GM12878 (cell line): ENCODE data around the gene SPRED3. TPM values are rescaled to one million over a fixed set of nuclear protein-coding genes. Genes with fewer than 3 reads are reported as not detected.
A peak's percentile ranks its signal among the peaks of the same experiment; 100 is the strongest.

Experiments used
- ATAC-seq: fragments of 200-7000 bp; cut with Tn5 transposase; 3 replicates; pipeline ENCODE4 v1.9.1; 2020; ENCODE audit warnings: mild to moderate bottlenecking, moderate library complexity
- BruUV-seq: library from RNA; stranded (reverse); fragments of 400-500 nt; replicated peaks from 2 replicates; lab custom pipeline; 2021; lab: Mats Ljungman, UMichigan
- CTCF ChIA-PET: fragments of 300-600 bp; sonication (Branson Sonifier 250); formaldehyde crosslinking; extraction: SDS; loops from one replicate; lab custom pipeline; 2021; ENCODE audit warnings: inconsistent platforms; lab: Yijun Ruan, JAX
- POLR2A ChIA-PET: fragments of 350-600 bp; formaldehyde crosslinking; extraction: SDS; loops from one replicate; lab custom pipeline; 2021; ENCODE audit warnings: inconsistent platforms; lab: Charles Lee
- RAD21 ChIA-PET: fragments of 300-600 bp; sonication (Branson Sonifier 250); formaldehyde crosslinking; loops from one replicate; lab custom pipeline; 2023; ENCODE audit warnings: antibody characterized with exemption; ENCODE audit not compliant: unreplicated experiment; lab: Charles Lee
- SMC1A ChIA-PET: fragments of 300-600 bp; sonication (Branson Sonifier 250); formaldehyde crosslinking; loops from one replicate; lab custom pipeline; 2023; ENCODE audit not compliant: unreplicated experiment, uncharacterized antibody; lab: Charles Lee
- DNase-seq: peaks from one replicate; pipeline ENCODE4 v3.0.0-alpha.2; 2011; ENCODE audit warnings: low read depth, low spot score
- FAIRE-seq: peaks from 3 replicates; lab custom pipeline; 2011; peaks lifted over from hg19 to GRCh38; lab: Jason Lieb, UNC
- H2AFZ ChIP-seq: 2 replicates; pipeline ENCODE4 v1.6.0; 2011; ENCODE audit warnings: low read depth, low read length, control low read depth; ENCODE audit not compliant: control insufficient read depth
- H3K27ac ChIP-seq: 2 replicates; pipeline ENCODE4 v1.5.1; 2011; ENCODE audit warnings: control low read depth; ENCODE audit not compliant: control insufficient read depth, insufficient read depth
- H3K27me3 ChIP-seq, 2 experiments: replicated peaks in 1 of 2; 2 replicates each; pipeline versions ENCODE4 v1.6.0 to v1.6.1; 2011; ENCODE audit warnings: low read length in 1 of 2; ENCODE audit not compliant: control insufficient read depth in 2 of 2, insufficient read depth in 2 of 2
- H3K36me3 ChIP-seq, 2 experiments: 2 replicates each; pipeline ENCODE4 v1.5.1; 2011; ENCODE audit warnings: low read length in 1 of 2; ENCODE audit not compliant: control insufficient read depth in 2 of 2, insufficient read depth in 2 of 2
- H3K4me1 ChIP-seq: 2 replicates; pipeline ENCODE4 v1.6.1; 2011; ENCODE audit warnings: mild to moderate bottlenecking, low read length, moderate library complexity, mixed read lengths; ENCODE audit not compliant: control insufficient read depth, insufficient read depth
- H3K4me2 ChIP-seq: 2 replicates; pipeline ENCODE4 v1.6.0; 2011; ENCODE audit warnings: control low read depth; ENCODE audit not compliant: control insufficient read depth, insufficient read depth
- H3K4me3 ChIP-seq: fragments of 200-600 bp; sonication (generic); 2 replicates; pipeline ENCODE4 v1.5.1; 2016
- H3K79me2 ChIP-seq: 2 replicates; pipeline ENCODE4 v1.6.0; 2011; ENCODE audit warnings: low read length; ENCODE audit not compliant: control insufficient read depth, insufficient read depth
- H3K9ac ChIP-seq: 2 replicates; pipeline ENCODE4 v1.8.0; 2011; ENCODE audit warnings: low read length, control low read depth, mixed read lengths; ENCODE audit not compliant: control insufficient read depth, insufficient read depth
- H3K9me3 ChIP-seq: replicated peaks from 3 replicates; pipeline ENCODE4 v1.5.1; 2011; ENCODE audit warnings: mild to moderate bottlenecking, low read length; ENCODE audit not compliant: control insufficient read depth, insufficient read depth
- H4K20me1 ChIP-seq: 2 replicates; pipeline ENCODE4 v1.6.0; 2011; ENCODE audit not compliant: control insufficient read depth, insufficient read depth
- BMI1 ChIP-seq: fragments of 450-650 bp; IDR thresholded peaks from 2 replicates; pipeline ENCODE4 v1.6.1; 2016; ENCODE audit warnings: mild to moderate bottlenecking, moderate library complexity, borderline replicate concordance
- CBX5 ChIP-seq: sonication (generic); IDR thresholded peaks from 2 replicates; pipeline ENCODE4 v1.6.1; 2016; ENCODE audit warnings: low read depth, moderate library complexity, mild to moderate bottlenecking, inconsistent platforms
- CREM ChIP-seq: IDR thresholded peaks from 2 replicates; pipeline ENCODE4 v1.6.1; 2014; ENCODE audit warnings: antibody characterized with exemption, low read depth
- CTCF ChIP-seq, 3 experiments: IDR thresholded peaks in 2 of 3; conservative IDR thresholded peaks in 1 of 3; 2 replicates each; pipeline ENCODE4 v1.5.1; 2011; ENCODE audit warnings: low read depth in 3 of 3, low read length in 3 of 3, mild to moderate bottlenecking in 3 of 3, control low read depth in 2 of 3, moderate library complexity in 2 of 3, inconsistent platforms in 1 of 3, mixed read lengths in 1 of 3; ENCODE audit not compliant: control insufficient read depth in 2 of 3, insufficient read depth in 1 of 3; ENCODE audit errors: extremely low read depth in 1 of 3
- EGR1 ChIP-seq, 2 experiments: IDR thresholded peaks; 1 replicate in 1 of 2; 2 replicates in 1 of 2; pipeline ENCODE4 v1.6.1; 2011 to 2012; ENCODE audit warnings: low read depth in 2 of 2, low read length in 2 of 2, borderline replicate concordance in 1 of 2, mild to moderate bottlenecking in 1 of 2, moderate library complexity in 1 of 2
- HCFC1 ChIP-seq: fragments of 150-350 bp; IDR thresholded peaks from 2 replicates; pipeline ENCODE4 v1.6.1; 2014; ENCODE audit warnings: low read length
- IRF3 ChIP-seq: fragments of 450-650 bp; IDR thresholded peaks from 2 replicates; pipeline ENCODE4 v1.6.1; 2014; ENCODE audit warnings: mild to moderate bottlenecking
- JUND ChIP-seq: IDR thresholded peaks from 2 replicates; pipeline ENCODE4 v1.6.1; 2012; ENCODE audit warnings: low read depth, mild to moderate bottlenecking, low read length, improper control_type of control experiment, moderate library complexity
- MXI1 ChIP-seq: fragments of 150-350 bp; IDR thresholded peaks from 2 replicates; pipeline ENCODE4 v1.6.1; 2011; ENCODE audit warnings: low read depth, mild to moderate bottlenecking, inconsistent platforms, low read length, improper control_type of control experiment
- NR2F1 ChIP-seq: fragments of 450-650 bp; conservative IDR thresholded peaks from 2 replicates; pipeline ENCODE4 v1.6.1; 2017; ENCODE audit warnings: mild to moderate bottlenecking
- PML ChIP-seq: IDR thresholded peaks from 2 replicates; pipeline ENCODE4 v1.6.1; 2012; ENCODE audit warnings: low read length, inconsistent platforms
- POLR2AphosphoS2 ChIP-seq: IDR thresholded peaks from 2 replicates; pipeline ENCODE4 v1.6.1; 2011; ENCODE audit warnings: low read depth, mild to moderate bottlenecking, low read length, improper control_type of control experiment, moderate library complexity
- POLR2AphosphoS5 ChIP-seq: IDR thresholded peaks from 2 replicates; pipeline ENCODE4 v1.6.1; 2011; ENCODE audit warnings: mild to moderate bottlenecking, low read length, inconsistent platforms
- RAD21 ChIP-seq: IDR thresholded peaks from 2 replicates; pipeline ENCODE4 v1.6.1; 2011; ENCODE audit warnings: mild to moderate bottlenecking, low read depth, low read length, moderate library complexity; ENCODE audit not compliant: insufficient read depth
- RAD51 ChIP-seq: fragments of 450-650 bp; IDR thresholded peaks from 2 replicates; pipeline ENCODE4 v1.6.1; 2016; ENCODE audit warnings: moderate library complexity, mild to moderate bottlenecking, inconsistent platforms
- SMC3 ChIP-seq: IDR thresholded peaks from 2 replicates; pipeline ENCODE4 v1.6.1; 2011; ENCODE audit warnings: low read length, improper control_type of control experiment, borderline replicate concordance
- SREBF2 ChIP-seq: IDR thresholded peaks from 2 replicates; pipeline ENCODE4 v1.6.1; 2012; ENCODE audit warnings: mild to moderate bottlenecking, low read length
- SUZ12 ChIP-seq: fragments of 200-600 bp; sonication (generic); IDR thresholded peaks from one replicate; pipeline ENCODE4 v1.6.1; 2018; ENCODE audit warnings: antibody characterized with exemption, mild to moderate bottlenecking; ENCODE audit not compliant: unreplicated experiment
- TBL1XR1 ChIP-seq: IDR thresholded peaks from 2 replicates; pipeline ENCODE4 v1.6.1; 2012; ENCODE audit warnings: low read depth, low read length, improper control_type of control experiment
- WGBS: methylation state at CpG from one replicate; pipeline ENCODE4 v1.1.6; 2016; ENCODE audit warnings: low lambda C conversion rate; ENCODE audit not compliant: insufficient replicate concordance, insufficient coverage; ENCODE audit errors: missing lambda C conversion rate; 5-methylcytosine and 5-hydroxymethylcytosine counted together
- in situ Hi-C: fragments of 300-500 bp; cut with MboI; formaldehyde crosslinking; loops from 9 replicates; pipeline ENCODE4 v1.14.3; 2018; ENCODE audit warnings: mixed read lengths
- intact Hi-C: fragments of 100-400 bp; cut with micrococcal nuclease; formaldehyde crosslinking; loops from one replicate; pipeline ENCODE4 v1.14.2; 2022; ENCODE audit not compliant: unreplicated experiment
- polyA plus RNA-seq, 11 experiments: library from polyadenylated mRNA; depleted of rRNA in 4 of 11; unstranded in 6 of 11; stranded (reverse) in 5 of 11; fragments of >200 nt; fragmentation: Nextera tagmentation in 4 of 11; fragmentation: Illumina TruSeq in 1 of 11; extraction: Ambion mirVana in 4 of 11; extraction: Trizol in 1 of 11; gene quantifications; 1 replicate in 1 of 11; 2 replicates in 10 of 11; pipeline versions ENCODE4 v1.2.1 to v1.2.3, GENCODE V29; 2011 to 2016; ENCODE audit warnings: inconsistent platforms in 2 of 11, missing spikeins in 2 of 11, low read depth in 1 of 11
- total RNA-seq, 4 experiments: library from RNA; depleted of rRNA in 3 of 4; stranded (reverse); fragments of >200 nt in 3 of 4; fragmentation: Illumina TruSeq in 1 of 4; extraction: Trizol in 1 of 4; gene quantifications; 2 replicates each; pipeline versions ENCODE4 v1.2.1 to v1.2.3, GENCODE V29; 2013 to 2021
- TF ChIP-seq, protein P1 (sequence below): fragments of 450-650 bp; IDR thresholded peaks from 2 replicates; pipeline ENCODE4 v1.6.1; 2017; ENCODE audit warnings: mild to moderate bottlenecking, low read depth, inconsistent platforms; ENCODE audit not compliant: poor library complexity, severe bottlenecking

The SPRED3 gene
- total and polyA plus RNA-seq, 10 of the 15 experiments (the other 5 are each of a cell fraction or from before 2014, with no cell fraction given), result 0.09 to 1.5 (median 0.31) TPM; not detected in 2

- intact Hi-C loops (no loop called here), in situ Hi-C loops (no loop called here)
- H4K20me1 ChIP-seq, result no peaks in the 10 kb centered on the region
- no peak overlapping the region for H3K4me2 ChIP-seq
- no peaks in the 10 kb centered on the region for H3K9me3 ChIP-seq
- H3K4me1 ChIP-seq, result no peaks in the 10 kb centered on the region
- H2AFZ ChIP-seq, result no peak overlapping the region
- BruUV-seq, result no TSS peak
- FAIRE-seq (no peak), DNase-seq (no peak), ATAC-seq (peak; percentile 71)
- H3K27ac ChIP-seq, result no peak overlapping the region
- H3K4me3 ChIP-seq, result no peak overlapping the region
- ChIA-PET SMC1A (interaction anchor here (0.6 kb wide), 1 partner anchor 42 kb away, joined by 3 read pairs; no protein-coding TSS in a partner anchor), RAD21 (no interaction called here), POLR2A (interaction anchor here (0.7 kb wide), 1 partner anchor 431 kb away, joined by 5 read pairs; no protein-coding TSS in a partner anchor), CTCF (no interaction called here)
- H3K79me2 ChIP-seq, result no peaks in the 10 kb centered on the region
- no peaks in the 10 kb centered on the region for H3K36me3 ChIP-seq
- TF ChIP-seq CBX5, result no peak
- no peak for TF ChIP-seq CREM
- no peak for TF ChIP-seq HCFC1
- no peak for TF ChIP-seq IRF3
- peak; percentile 45; the same call in 1 of the 2 replicates for TF ChIP-seq RAD21
- no peak for TF ChIP-seq MXI1
- TF ChIP-seq SMC3, result peak; percentile 43; the same call in 1 of the 2 replicates
- no peak for TF ChIP-seq SREBF2
- no peak for TF ChIP-seq POLR2AphosphoS5
- no peak for TF ChIP-seq SUZ12
- no peak for TF ChIP-seq TBL1XR1
- TF ChIP-seq POLR2AphosphoS2, result no peak
- 0 out of 2 replicates have a peak, but pooled peaks have one; percentile 22 for TF ChIP-seq NR2F1
- TF ChIP-seq, protein P1, sequence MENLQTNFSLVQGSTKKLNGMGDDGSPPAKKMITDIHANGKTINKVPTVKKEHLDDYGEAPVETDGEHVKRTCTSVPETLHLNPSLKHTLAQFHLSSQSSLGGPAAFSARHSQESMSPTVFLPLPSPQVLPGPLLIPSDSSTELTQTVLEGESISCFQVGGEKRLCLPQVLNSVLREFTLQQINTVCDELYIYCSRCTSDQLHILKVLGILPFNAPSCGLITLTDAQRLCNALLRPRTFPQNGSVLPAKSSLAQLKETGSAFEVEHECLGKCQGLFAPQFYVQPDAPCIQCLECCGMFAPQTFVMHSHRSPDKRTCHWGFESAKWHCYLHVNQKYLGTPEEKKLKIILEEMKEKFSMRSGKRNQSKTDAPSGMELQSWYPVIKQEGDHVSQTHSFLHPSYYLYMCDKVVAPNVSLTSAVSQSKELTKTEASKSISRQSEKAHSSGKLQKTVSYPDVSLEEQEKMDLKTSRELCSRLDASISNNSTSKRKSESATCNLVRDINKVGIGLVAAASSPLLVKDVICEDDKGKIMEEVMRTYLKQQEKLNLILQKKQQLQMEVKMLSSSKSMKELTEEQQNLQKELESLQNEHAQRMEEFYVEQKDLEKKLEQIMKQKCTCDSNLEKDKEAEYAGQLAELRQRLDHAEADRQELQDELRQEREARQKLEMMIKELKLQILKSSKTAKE, result no peak
- TF ChIP-seq RAD51, result no peak
- no peak for TF ChIP-seq EGR1 (IDR thresholded peaks at IDR 0.05; ENCODE audit: borderline replicate concordance in 1 of 2, low read depth in 2 of 2, low read length in 2 of 2)
- no peak for TF ChIP-seq PML
- TF ChIP-seq CTCF (IDR thresholded peaks at IDR 0.05 in 2 of 3, conservative IDR thresholded peaks at IDR 0.05 in 1 of 3; ENCODE audit: control insufficient read depth in 2 of 3, extremely low read depth in 1 of 3, insufficient read depth in 1 of 3, low read depth in 3 of 3, low read length in 3 of 3), result peak; percentile 23 to 45 (median 29); a peak in 3 of 6 replicates
- no peak for TF ChIP-seq JUND
- no peak for TF ChIP-seq BMI1
- H3K9ac ChIP-seq, result no peak overlapping the region
- WGBS, result 15% methylated on average over 7 of the region's 7 CpGs
- H3K27me3 ChIP-seq, result no peaks in the 10 kb centered on the region
These were observed 53.3 kb downstream of the SPRED3 start for GRCh38 chr19:38441657-38442348.
